Thyroid gland (tissue), 4 donors: ENCODE data around the gene PDZD2.

Source experiments
- CTCF ChIP-seq, 6 experiments: fragments of 200-600 bp in 3 of 6; fragments of 450-650 bp in 3 of 6; sonication (generic) in 3 of 6; IDR thresholded peaks; one replicate each; pipeline ENCODE4 v1.5.1; 2016 to 2019; ENCODE audit warnings: antibody characterized with exemption in 6 of 6, mild to moderate bottlenecking in 2 of 6, inconsistent platforms in 1 of 6, moderate library complexity in 1 of 6
- POLR2A ChIP-seq, 2 donors: fragments of 450-650 bp; IDR thresholded peaks; one replicate each; pipeline ENCODE4 v1.6.1; 2017; ENCODE audit warnings: antibody characterized with exemption in 2 of 2, mild to moderate bottlenecking in 2 of 2, moderate library complexity in 1 of 2

DNA sequence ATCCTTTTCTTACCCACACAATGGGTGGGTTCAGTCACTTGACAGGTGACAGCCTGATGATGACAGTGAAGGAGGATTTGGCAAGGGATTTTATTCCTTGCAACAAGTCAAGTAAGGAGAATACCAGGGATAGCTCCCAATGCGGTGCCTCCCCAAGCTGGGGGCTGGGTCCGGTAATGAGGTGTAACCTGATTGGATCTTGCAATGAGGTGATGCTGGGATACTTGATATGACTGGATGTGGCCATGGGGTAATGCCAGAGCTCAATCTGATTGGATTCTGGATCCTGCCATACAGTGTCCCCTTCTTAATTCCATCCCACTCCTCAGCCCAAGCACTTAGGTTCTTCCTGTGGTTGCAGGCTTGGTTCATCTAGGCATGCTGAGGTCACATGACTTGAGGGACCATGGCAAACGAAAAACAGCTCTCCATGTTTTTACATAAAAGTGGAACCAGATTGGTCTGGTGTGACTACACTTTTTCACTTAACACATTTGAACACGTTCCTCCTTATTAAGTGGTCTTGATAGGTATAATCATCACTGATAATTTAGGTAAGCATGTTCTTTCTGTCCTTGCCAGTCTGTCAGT, 181.1 kb downstream of the PDZD2 start:
- no peak for TF ChIP-seq CTCF (IDR thresholded peaks at IDR 0.05)
- no peak for TF ChIP-seq POLR2A (IDR thresholded peaks at IDR 0.05)
